Keratinocyte (primary cell): ENCODE results near the gene PLEKHG2. TPM values are rescaled to one million over a fixed set of nuclear protein-coding genes. Genes with fewer than 3 reads are reported as not detected.

Source experiments
- DNase-seq: peaks from one replicate; pipeline ENCODE4 v3.0.0-alpha.2; 2011; ENCODE audit warnings: low read depth, missing footprints, low spot score
- FAIRE-seq: peaks from 2 replicates; lab custom pipeline; 2011; peaks lifted over from hg19 to GRCh38; lab: Jason Lieb, UNC
- H2AFZ ChIP-seq: 2 replicates; pipeline ENCODE4 v1.6.0; 2012; ENCODE audit warnings: low read length, control low read depth, inconsistent platforms; ENCODE audit not compliant: control insufficient read depth
- H3K27ac ChIP-seq: 2 replicates; pipeline ENCODE4 v1.5.1; 2011; ENCODE audit warnings: low read length; ENCODE audit not compliant: control insufficient read depth, insufficient read depth
- H3K27me3 ChIP-seq: 3 replicates; pipeline ENCODE4 v1.6.0; 2011; ENCODE audit warnings: low read length; ENCODE audit not compliant: control insufficient read depth, insufficient read depth; ENCODE audit errors: extremely low read depth
- H3K36me3 ChIP-seq, 2 experiments: 2 replicates in 1 of 2; 3 replicates in 1 of 2; pipeline ENCODE4 v1.5.1; 2011; ENCODE audit warnings: low read length in 2 of 2, mild to moderate bottlenecking in 1 of 2; ENCODE audit not compliant: control insufficient read depth in 2 of 2, insufficient read depth in 2 of 2; ENCODE audit errors: extremely low read depth in 1 of 2
- H3K4me1 ChIP-seq: 3 replicates; pipeline ENCODE4 v1.5.1; 2011; ENCODE audit warnings: low read length; ENCODE audit not compliant: control insufficient read depth, insufficient read depth; ENCODE audit errors: extremely low read depth
- H3K4me2 ChIP-seq: 3 replicates; pipeline ENCODE4 v1.6.0; 2011; ENCODE audit warnings: low read depth, low read length; ENCODE audit not compliant: control insufficient read depth, insufficient read depth; ENCODE audit errors: extremely low read depth
- H3K4me3 ChIP-seq, 3 experiments: fragments of 200-600 bp in 1 of 3; sonication (generic) in 1 of 3; 2 replicates in 2 of 3; 3 replicates in 1 of 3; pipeline ENCODE4 v1.5.1; 2011 to 2016; ENCODE audit warnings: low read length in 3 of 3, mild to moderate bottlenecking in 3 of 3, control low read depth in 2 of 3, inconsistent platforms in 1 of 3, low read depth in 1 of 3, mixed read lengths in 1 of 3, mixed run types in 1 of 3, moderate library complexity in 1 of 3; ENCODE audit not compliant: control insufficient read depth in 2 of 3, insufficient read depth in 2 of 3; ENCODE audit errors: extremely low read depth in 1 of 3
- H3K79me2 ChIP-seq: 2 replicates; pipeline ENCODE4 v1.6.0; 2012; ENCODE audit warnings: low read length; ENCODE audit not compliant: control insufficient read depth, insufficient read depth
- H3K9ac ChIP-seq: 3 replicates; pipeline ENCODE4 v1.6.0; 2011; ENCODE audit warnings: low read length; ENCODE audit not compliant: control insufficient read depth, insufficient read depth; ENCODE audit errors: extremely low read depth
- H3K9me1 ChIP-seq: 3 replicates; pipeline ENCODE4 v1.6.0; 2011; ENCODE audit warnings: low read length; ENCODE audit not compliant: control insufficient read depth, insufficient read depth; ENCODE audit errors: extremely low read depth
- H3K9me3 ChIP-seq: 2 replicates; pipeline ENCODE4 v1.5.1; 2012; ENCODE audit warnings: low read depth, low read length; ENCODE audit not compliant: control insufficient read depth
- H4K20me1 ChIP-seq: 3 replicates; pipeline ENCODE4 v1.6.0; 2011; ENCODE audit warnings: low read length; ENCODE audit not compliant: control insufficient read depth, insufficient read depth; ENCODE audit errors: extremely low read depth
- EZH2 ChIP-seq: IDR thresholded peaks from one replicate; pipeline ENCODE4 v1.6.1; 2012; ENCODE audit warnings: inconsistent platforms, mild to moderate bottlenecking, low read length, moderate library complexity
- dilution Hi-C: fragments of 300-500 bp; cut with MboI; formaldehyde crosslinking; loops from one replicate; pipeline ENCODE4 v1.7.0; 2020; ENCODE audit warnings: low sequenced_read_pairs; ENCODE audit not compliant: extremely low pct_ligation_motif_present
- polyA plus RNA-seq, 5 experiments: library from polyadenylated mRNA; depleted of rRNA in 3 of 5; stranded (reverse) in 3 of 5; stranded (forward) in 1 of 5; unstranded in 1 of 5; fragments of >200 nt; gene quantifications; 1 replicate in 1 of 5; 2 replicates in 3 of 5; 3 replicates in 1 of 5; pipeline versions ENCODE4 v1.2.1 to v1.2.3, GENCODE V29; 2011 to 2012; ENCODE audit warnings: missing spikeins in 2 of 5, low read depth in 1 of 5, low replicate concordance in 1 of 5
- TF ChIP-seq, protein P1 (sequence below), 3 experiments: IDR thresholded peaks in 1 of 3; conservative IDR thresholded peaks in 1 of 3; optimal IDR thresholded peaks in 1 of 3; 2 replicates in 2 of 3; 3 replicates in 1 of 3; pipeline versions ENCODE3 to v1.5.1; 2011; ENCODE audit warnings: low read length in 3 of 3, mild to moderate bottlenecking in 3 of 3, moderate library complexity in 2 of 3, control low read depth in 1 of 3, inconsistent platforms in 1 of 3; ENCODE audit not compliant: insufficient read depth in 2 of 3; ENCODE audit errors: extremely low read depth in 1 of 3

The PLEKHG2 gene
- polyA plus RNA-seq, 1 donor (not counting 4 experiments of a cell fraction or from before 2014, with no cell fraction given), result 5.2 TPM

DNA sequence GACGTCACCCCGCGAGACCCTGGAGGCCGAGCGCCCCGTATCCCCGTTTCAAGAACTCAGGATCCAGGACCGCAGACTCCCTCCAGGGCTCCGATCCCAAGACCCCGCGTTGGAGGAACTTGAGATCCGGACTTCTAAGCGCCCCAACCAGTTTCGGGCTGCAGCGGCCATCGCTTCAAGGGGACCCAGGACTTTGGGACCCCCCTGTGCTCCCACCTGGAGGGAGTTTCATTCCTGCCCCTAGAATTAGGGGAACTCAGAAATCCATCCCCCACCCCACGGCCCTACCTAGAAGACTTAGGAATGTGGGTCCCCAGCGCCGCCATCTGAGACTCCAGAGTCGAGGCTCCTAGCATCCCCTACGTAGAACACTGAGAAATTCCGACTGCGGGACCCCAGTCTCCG, 400 bp downstream of the PLEKHG2 start:
- dilution Hi-C loops, result no loop called here
- no peaks in the 10 kb centered on the region for H3K27me3 ChIP-seq
- peak overlapping the region; percentile 34 for H2AFZ ChIP-seq
- H3K9me3 ChIP-seq, result no peaks in the 10 kb centered on the region
- peak overlapping the region; percentile 78 for H3K9ac ChIP-seq
- H3K27ac ChIP-seq, result peak overlapping the region; percentile 44
- peak overlapping the region; percentile 61 for H3K4me2 ChIP-seq
- H3K4me3 ChIP-seq, result peak overlapping the region; percentile 67 to 88 (median 68)
- H3K4me1 ChIP-seq, result peaks cover 20% of the 10 kb centered on the region
- TF ChIP-seq EZH2, result no peak
- TF ChIP-seq, protein P1, sequence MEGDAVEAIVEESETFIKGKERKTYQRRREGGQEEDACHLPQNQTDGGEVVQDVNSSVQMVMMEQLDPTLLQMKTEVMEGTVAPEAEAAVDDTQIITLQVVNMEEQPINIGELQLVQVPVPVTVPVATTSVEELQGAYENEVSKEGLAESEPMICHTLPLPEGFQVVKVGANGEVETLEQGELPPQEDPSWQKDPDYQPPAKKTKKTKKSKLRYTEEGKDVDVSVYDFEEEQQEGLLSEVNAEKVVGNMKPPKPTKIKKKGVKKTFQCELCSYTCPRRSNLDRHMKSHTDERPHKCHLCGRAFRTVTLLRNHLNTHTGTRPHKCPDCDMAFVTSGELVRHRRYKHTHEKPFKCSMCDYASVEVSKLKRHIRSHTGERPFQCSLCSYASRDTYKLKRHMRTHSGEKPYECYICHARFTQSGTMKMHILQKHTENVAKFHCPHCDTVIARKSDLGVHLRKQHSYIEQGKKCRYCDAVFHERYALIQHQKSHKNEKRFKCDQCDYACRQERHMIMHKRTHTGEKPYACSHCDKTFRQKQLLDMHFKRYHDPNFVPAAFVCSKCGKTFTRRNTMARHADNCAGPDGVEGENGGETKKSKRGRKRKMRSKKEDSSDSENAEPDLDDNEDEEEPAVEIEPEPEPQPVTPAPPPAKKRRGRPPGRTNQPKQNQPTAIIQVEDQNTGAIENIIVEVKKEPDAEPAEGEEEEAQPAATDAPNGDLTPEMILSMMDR (optimal IDR thresholded peaks at IDR 0.05 in 1 of 3, IDR thresholded peaks at IDR 0.05 in 1 of 3, conservative IDR thresholded peaks at IDR 0.05 in 1 of 3; ENCODE audit: extremely low read depth in 1 of 3, insufficient read depth in 2 of 3, low read length in 3 of 3), result no peak
- H3K36me3 ChIP-seq, result peaks cover 7 to 15% of the 10 kb centered on the region in 2 experiments
- peaks cover 12% of the 10 kb centered on the region for H3K79me2 ChIP-seq
- FAIRE-seq, result no peak
- no peak for DNase-seq
- H4K20me1 ChIP-seq, result no peaks in the 10 kb centered on the region
- no peaks in the 10 kb centered on the region for H3K9me1 ChIP-seq

- peaks cover 20% of the 10 kb centered on the region for H3K4me1 ChIP-seq
Measured at GRCh38 chr19:39413272-39413910, 922 bp downstream of the PLEKHG2 start.

More at GRCh38 chr19:39413272-39413910, 922 bp downstream of the PLEKHG2 start:
- Histone ChIP-seq H3K9ac (peak overlapping the region; percentile 78), H3K4me3 (peak overlapping the region; percentile 67 to 88 (median 68)), H3K27ac (peak overlapping the region; percentile 44), H2AFZ (peak overlapping the region; percentile 19), H3K79me2 (peaks cover 7% of the 10 kb centered on the region), H3K36me3 (peaks cover 3 to 10% of the 10 kb centered on the region in 2 experiments), H4K20me1 (no peaks in the 10 kb centered on the region), H3K4me2 (peak overlapping the region; percentile 83), H3K27me3 (no peaks in the 10 kb centered on the region), H3K9me1 (no peaks in the 10 kb centered on the region), H3K9me3 (no peaks in the 10 kb centered on the region)
- TF ChIP-seq EZH2, result no peak
- TF ChIP-seq, protein P1 (optimal IDR thresholded peaks at IDR 0.05 in 1 of 3, IDR thresholded peaks at IDR 0.05 in 1 of 3, conservative IDR thresholded peaks at IDR 0.05 in 1 of 3; ENCODE audit: extremely low read depth in 1 of 3, insufficient read depth in 2 of 3, low read length in 3 of 3), result no peak
- no peak for DNase-seq
- dilution Hi-C loops, result no loop called here
- FAIRE-seq, result no peak
